RWPE2 (cell line): ENCODE data around the gene SLC22A8.

ENCODE experiments used
- ATAC-seq: fragments of 200-7000 bp; cut with Tn5 transposase; 3 replicates; pipeline ENCODE4 v1.9.1; 2021; ENCODE audit warnings: low read depth
- DNase-seq: peaks from one replicate; pipeline ENCODE4 v3.0.0-alpha.2; 2020; ENCODE audit warnings: low spot score
- H3K27ac ChIP-seq: fragments of 450-650 bp; 2 replicates; pipeline ENCODE4 v1.5.1; 2017; ENCODE audit warnings: mild to moderate bottlenecking; ENCODE audit not compliant: poor library complexity, severe bottlenecking
- H3K27me3 ChIP-seq: fragments of 250-450 bp; sonication (Bioruptor Pico); 2 replicates; pipeline ENCODE4 v1.5.1; 2021; ENCODE audit warnings: mild to moderate bottlenecking, moderate library complexity; ENCODE audit not compliant: insufficient read depth, poor library complexity, severe bottlenecking
- H3K36me3 ChIP-seq: fragments of 250-450 bp; sonication (Bioruptor Pico); 2 replicates; pipeline ENCODE4 v1.5.1; 2020; ENCODE audit warnings: low read depth, mild to moderate bottlenecking, moderate library complexity
- H3K4me1 ChIP-seq: fragments of 250-450 bp; sonication (Bioruptor Pico); 2 replicates; pipeline ENCODE4 v1.5.1; 2021; ENCODE audit warnings: mild to moderate bottlenecking, moderate library complexity; ENCODE audit not compliant: insufficient read depth, poor library complexity, severe bottlenecking
- H3K4me3 ChIP-seq: fragments of 250-450 bp; sonication (Bioruptor Pico); 2 replicates; pipeline ENCODE4 v1.5.1; 2021; ENCODE audit warnings: mild to moderate bottlenecking, moderate library complexity; ENCODE audit not compliant: severe bottlenecking
- H3K9me3 ChIP-seq: fragments of 250-450 bp; sonication (Bioruptor Pico); 2 replicates; pipeline ENCODE4 v1.5.1; 2021; ENCODE audit warnings: mild to moderate bottlenecking, moderate library complexity; ENCODE audit not compliant: severe bottlenecking
- CTCF ChIP-seq: fragments of 450-650 bp; IDR thresholded peaks from one replicate; pipeline ENCODE4 v1.5.1; 2017; ENCODE audit warnings: mild to moderate bottlenecking, moderate library complexity; ENCODE audit not compliant: poor library complexity, severe bottlenecking

SLC22A8 gene

DNA sequence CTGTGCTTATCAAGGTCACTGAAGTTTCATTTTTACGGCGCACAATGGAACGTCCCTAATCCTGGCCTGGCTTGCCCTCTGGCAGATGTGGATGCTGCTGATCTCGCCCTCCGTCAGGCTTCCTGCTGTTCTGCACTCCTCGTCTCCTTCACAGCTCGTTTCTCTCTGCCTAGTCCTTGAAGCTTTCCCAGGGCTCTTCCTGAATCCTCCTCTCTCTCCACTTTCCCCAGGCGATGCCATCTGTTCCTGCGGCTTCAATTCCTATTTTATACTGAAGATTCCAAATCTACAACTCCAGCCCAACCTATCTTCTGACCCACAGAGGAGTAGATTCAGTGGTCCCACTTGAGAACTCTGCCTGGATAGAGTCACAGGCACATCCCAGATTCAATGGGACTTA, 14.2 kb downstream of the SLC22A8 start:
- TF ChIP-seq CTCF, result no peak
- no peak overlapping the region for H3K27ac ChIP-seq
- H3K4me3 ChIP-seq, result no peak overlapping the region
- H3K27me3 ChIP-seq, result no peaks in the 10 kb centered on the region
- no peaks in the 10 kb centered on the region for H3K4me1 ChIP-seq
- no peaks in the 10 kb centered on the region for H3K36me3 ChIP-seq
- no peak for ATAC-seq
- no peaks in the 10 kb centered on the region for H3K9me3 ChIP-seq
- DNase-seq, result no peak

DNA sequence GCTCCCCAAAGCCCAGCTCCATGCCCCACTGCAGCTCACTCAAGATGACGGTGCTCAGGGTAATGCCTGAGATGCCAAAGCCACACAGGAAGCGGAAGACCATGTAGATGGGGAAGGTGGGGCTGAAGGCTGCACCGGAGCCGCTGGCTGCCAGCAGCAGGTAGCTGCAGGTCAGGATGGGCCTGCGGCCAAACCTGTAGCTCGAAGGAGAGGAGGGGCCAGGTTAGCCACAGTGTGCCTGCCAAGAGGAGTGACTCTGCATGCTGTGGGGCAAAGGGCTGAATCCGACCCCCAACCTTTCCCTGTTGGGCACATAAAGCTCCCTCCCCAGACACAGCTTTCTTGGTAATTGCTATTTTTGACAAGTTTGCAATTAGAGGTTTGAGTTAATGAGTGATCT, 16.0 kb downstream of the SLC22A8 start:
- H3K9me3 ChIP-seq, result no peaks in the 10 kb centered on the region
- no peaks in the 10 kb centered on the region for H3K4me1 ChIP-seq
- H3K27ac ChIP-seq, result no peak overlapping the region
- peak; percentile 79 for ATAC-seq
- no peaks in the 10 kb centered on the region for H3K27me3 ChIP-seq
- no peak overlapping the region for H3K4me3 ChIP-seq
- DNase-seq, result no peak
- no peak for TF ChIP-seq CTCF
- H3K36me3 ChIP-seq, result no peaks in the 10 kb centered on the region

DNA sequence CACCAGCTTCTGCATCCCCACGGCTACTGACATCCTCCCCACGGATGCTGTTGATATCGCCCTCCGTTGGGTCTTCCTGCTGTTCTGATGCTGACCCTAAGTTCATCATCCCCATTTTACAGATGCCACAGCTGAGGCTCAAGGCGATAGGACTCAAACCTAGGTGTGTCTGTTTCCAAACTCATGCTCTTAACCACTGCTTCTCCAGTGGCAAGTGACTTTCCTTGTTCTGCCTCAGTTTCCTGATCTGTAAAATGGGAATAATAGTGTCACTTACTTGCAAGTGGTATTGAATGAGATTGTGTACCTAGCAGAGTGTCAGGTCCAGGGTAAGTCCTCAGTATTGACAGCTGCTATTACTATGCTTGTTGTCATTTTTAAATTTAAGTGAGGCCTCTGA, 16.5 kb downstream of the SLC22A8 start:
- no peaks in the 10 kb centered on the region for H3K27me3 ChIP-seq
- no peak for ATAC-seq

GRCh38 chr11:62996271-62996670, 19.4 kb downstream of the SLC22A8 start:
- H3K9me3 ChIP-seq, result no peaks in the 10 kb centered on the region
- H3K27me3 ChIP-seq, result no peaks in the 10 kb centered on the region
- no peak for TF ChIP-seq CTCF
- H3K4me1 ChIP-seq, result no peaks in the 10 kb centered on the region
- no peaks in the 10 kb centered on the region for H3K36me3 ChIP-seq
- ATAC-seq, result no peak
- no peak for DNase-seq
- no peak overlapping the region for H3K27ac ChIP-seq
- H3K4me3 ChIP-seq, result no peak overlapping the region

More for the DNA sequence above, 16.5 kb downstream of the SLC22A8 start:
- Histone ChIP-seq H3K4me1 (no peaks in the 10 kb centered on the region), H3K4me3 (no peak overlapping the region), H3K27ac (no peak overlapping the region), H3K36me3 (no peaks in the 10 kb centered on the region), H3K9me3 (no peaks in the 10 kb centered on the region)
- TF ChIP-seq CTCF, result no peak
- no peak for DNase-seq

GRCh38 chr11:62994775-62995174, 20.9 kb downstream of the SLC22A8 start:
- H3K27me3 ChIP-seq, result no peaks in the 10 kb centered on the region
- no peak overlapping the region for H3K4me3 ChIP-seq
- DNase-seq (no peak), ATAC-seq (no peak)
- no peak overlapping the region for H3K27ac ChIP-seq
- no peaks in the 10 kb centered on the region for H3K4me1 ChIP-seq
- no peaks in the 10 kb centered on the region for H3K9me3 ChIP-seq
- no peaks in the 10 kb centered on the region for H3K36me3 ChIP-seq
- no peak for TF ChIP-seq CTCF
